HG03103 (cell line): ENCODE measurements around the gene DNAH14.
"Not testable (repeated sequence)": the region's sequence is repeated elsewhere in the genome, so short reads cannot be mapped to it uniquely, and the experiment has no call there.

Experiments used
- ATAC-seq: cut with Tn5 transposase; IDR thresholded peaks from one replicate; pipeline ENCODE4 v1.9.1; 2021; ENCODE audit warnings: low read depth; ENCODE audit not compliant: unreplicated experiment

DNAH14 gene

DNA sequence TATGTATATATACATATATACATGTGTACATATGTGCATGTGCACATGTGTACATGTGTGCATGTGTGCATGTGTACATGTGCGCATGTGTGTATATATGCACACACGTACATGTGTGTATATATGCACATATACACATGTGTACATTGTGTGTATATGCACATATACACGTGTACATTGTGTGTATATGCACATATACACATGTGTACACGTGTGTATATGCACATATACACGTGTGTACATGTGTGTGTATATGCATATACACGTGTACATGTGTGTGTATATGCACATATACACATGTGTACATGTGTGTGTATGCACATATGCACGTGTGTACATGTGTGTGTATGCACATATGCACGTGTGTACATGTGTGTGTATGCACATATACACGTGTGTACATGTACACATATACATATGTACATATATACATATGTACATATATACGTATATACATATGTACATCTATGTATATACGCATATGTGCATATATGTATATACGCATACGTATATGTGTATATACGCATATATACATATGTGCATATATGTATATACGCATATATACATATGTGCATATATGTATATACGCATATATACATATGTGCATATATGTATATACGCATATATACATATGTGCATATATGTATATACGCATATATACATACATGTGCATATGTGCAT lies 405.8 kb downstream of the DNAH14 start:
- not testable (repeated sequence) for ATAC-seq

DNA sequence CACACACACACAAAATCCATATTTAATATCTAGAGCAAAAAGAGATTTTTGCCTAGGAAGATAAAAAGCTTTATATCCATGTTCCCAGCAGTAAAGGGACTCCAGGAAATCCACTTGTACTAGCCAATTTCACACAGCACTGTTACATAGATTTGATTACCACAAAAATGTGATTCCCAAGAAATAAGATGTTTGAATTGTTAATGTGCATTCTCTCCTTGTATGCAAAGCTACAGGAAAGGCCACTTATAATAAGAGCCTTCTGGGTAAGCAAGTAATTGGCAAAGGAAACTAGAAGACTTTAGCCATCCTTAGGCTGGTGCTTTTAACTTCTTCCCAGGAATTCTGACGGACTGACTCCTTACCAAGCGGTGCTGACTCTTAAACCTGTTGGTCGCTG lies 409.1 kb downstream of the DNAH14 start:
- ATAC-seq: no peak

DNA sequence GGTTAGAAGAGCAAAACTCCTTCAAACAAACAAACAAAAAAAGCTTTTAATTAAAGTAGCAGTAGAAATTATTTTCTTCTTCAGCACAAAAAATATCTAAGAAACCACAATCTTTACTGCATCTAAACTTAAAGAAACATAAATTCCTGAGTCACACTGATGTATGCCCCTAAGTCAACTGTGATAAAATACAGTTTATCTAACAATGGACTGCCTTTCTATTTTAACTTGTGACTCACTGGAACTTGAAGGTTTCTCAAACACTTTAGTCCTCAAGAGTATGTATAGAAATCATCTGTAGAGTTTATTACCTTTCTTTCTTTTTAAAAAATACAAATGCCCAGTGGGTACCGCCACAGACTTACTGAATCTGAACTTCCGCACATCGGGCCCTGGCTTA lies 412.2 kb downstream of the DNAH14 start:
- no peak for ATAC-seq

DNA sequence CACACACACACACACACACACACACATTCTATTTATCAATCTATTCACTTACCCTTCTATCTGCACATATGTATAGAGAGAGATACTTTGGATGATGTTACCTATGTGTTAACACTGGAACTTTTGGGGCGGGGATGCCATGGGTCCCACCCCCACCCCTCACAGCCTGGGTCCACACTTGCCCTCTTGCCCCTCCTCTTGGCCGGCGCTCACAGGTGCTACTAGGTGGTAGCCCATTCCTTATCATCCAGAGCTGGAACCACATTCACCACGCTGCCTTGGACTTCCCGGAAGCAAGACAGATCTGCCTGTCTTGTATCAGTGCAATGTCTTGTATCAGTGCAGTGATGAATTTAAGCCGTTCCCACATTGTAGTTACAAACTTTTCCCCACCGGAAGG lies 413.2 kb downstream of the DNAH14 start:
- ATAC-seq: no peak

DNA sequence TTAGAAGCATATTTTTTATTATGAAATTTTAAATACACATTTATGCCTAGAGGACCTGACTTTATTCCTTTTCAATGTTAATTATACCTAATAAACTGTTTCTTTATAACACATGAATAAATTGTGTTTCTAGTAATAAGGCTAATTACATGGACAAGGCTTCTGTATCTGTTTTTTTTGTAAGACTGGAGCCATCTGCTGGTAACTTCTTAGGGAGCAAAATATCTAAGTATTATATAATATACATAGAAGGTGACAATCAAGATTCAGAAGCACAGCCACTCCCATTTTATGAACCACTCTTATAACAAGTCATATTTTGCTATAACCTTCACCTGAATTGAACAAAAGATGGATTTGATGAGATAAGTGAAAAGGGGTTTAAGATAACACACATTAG lies 414.1 kb downstream of the DNAH14 start:
- no peak for ATAC-seq

DNA sequence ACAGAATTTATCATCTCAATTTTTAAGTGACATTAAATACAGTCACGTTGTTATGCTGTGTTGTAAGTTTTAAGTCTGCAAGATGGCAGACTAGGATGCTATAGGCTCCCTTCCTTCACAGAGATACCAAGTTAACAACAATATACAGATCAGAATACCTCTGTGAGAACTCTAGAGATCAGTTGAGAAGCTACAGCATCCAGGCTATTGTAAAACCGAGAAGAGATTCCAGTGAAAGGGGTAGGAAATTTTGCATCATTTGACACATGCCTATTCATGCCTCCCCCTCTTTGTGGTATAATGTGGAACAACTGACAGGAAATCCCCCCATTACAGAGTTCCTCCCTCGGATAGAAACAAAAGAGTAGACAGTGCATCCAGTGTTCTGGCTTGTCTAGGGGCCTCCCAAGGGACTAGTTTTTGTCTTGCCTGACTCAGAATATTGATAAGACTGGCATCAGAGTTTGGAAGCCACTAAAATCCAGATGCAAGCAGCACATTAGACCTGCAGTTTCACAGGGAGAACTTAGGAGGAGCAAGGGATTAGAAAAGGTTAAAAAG lies 417.7 kb downstream of the DNAH14 start:
- ATAC-seq: no peak

DNA sequence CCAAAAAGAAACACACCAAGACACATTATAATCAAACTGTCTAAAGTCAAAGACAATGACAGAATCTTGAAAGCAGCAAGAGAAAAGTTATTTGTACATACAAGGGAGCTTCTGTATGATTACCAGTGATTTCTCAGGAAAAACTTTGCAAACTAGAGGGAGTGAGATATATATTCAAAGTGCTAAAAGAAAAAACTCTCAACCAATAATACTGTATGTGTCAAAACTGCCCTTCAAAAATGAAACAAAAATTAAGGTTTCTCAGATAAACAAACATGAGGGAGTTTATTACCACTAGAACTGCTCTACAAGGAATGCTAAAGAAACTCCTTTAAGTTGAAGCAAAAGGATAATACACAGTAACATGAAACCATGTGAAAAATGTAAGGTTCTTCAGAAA lies 418.9 kb downstream of the DNAH14 start:
- no peak for ATAC-seq

DNA sequence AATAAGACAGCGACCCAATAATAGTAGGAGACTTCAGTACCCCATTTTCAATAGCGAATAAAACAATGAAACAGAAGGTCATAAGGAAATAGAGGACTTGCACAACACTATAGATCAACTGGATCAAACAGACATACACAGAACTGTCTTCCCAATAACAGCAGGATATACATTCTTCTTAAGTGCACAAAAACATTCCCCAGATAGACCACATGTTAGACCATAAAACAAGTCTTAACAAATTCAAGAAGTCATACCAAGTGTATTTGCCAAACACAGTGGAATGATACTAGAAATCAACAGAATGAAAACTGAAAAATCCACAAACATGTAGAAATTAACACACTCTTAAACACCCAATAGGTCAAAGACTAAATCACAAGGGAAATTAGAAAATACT lies 420.4 kb downstream of the DNAH14 start:
- no peak for ATAC-seq

DNA sequence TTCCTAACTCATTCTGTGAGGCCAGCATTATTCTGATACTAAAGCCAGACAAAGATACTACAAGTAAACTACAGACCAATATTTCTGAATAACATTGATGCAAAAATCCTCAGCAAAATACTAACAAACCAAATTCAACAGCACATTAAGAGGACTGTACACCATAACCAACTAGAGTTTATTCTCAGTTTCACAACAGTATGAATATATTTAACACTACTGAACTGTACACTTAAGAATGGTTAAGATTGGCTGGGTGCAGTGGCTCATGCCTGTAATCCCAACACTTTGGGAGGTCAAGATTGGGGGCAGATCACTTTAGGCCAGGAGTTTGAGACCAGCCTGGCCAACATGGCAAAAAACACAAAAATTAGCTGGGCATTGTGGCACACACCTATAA lies 421.4 kb downstream of the DNAH14 start:
- no peak for ATAC-seq

DNA sequence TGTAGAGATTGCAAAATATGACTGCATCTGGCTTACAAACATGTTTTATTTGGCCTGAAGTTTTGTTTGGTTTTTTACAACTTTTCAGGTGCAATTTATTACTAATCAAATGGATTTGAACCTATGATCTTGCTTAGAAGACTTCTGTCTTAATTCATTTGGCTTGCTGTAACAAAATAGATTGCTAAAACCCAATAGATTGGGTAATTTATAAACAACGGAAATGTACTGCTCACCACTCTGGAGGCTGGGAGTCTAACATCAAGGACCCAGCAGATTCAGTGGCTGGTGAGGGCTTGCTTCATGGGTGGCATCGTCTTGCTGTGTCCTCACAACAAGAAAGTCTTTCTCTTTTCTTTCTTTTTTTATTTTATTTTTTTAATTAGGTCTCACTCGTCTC lies 425.4 kb downstream of the DNAH14 start:
- no peak for ATAC-seq

DNA sequence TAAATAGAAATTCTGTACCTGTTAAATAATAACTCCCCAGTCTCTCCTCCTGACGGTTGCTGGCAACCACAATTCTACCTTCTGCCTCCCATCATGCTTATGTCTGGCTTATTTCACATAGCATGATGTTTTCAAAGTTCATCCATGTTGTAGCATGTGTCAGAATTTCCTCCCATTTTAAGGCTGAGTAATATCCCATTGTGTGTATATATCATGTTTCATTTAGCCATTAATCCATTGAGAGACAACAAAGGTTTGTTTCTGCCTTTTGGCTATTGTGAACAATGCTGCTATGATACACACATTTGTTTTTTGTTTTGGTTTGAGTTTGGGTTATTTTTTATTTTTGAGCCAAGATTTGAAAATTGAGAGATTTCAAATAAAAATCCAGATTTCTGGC lies 426.4 kb downstream of the DNAH14 start:
- ATAC-seq: no peak

DNA sequence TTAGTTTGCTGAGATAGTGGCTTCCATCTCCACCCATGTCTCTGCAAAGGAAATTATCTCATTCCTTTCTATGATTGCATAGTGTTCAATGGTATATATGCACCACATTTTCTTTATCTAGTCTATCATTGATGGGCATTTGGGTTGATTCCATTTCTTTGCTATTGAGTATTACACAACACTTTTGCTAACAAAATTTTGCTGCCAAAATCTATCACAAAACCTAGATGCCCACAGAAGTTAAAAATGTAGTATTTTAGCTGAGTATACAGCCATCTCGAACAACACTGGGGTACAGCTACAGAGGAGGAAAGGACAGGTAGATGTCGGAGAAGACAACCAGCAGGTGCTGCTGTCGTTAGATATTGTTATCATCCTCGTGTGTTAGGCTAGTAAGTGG lies 430.6 kb downstream of the DNAH14 start:
- ATAC-seq: no peak

DNA sequence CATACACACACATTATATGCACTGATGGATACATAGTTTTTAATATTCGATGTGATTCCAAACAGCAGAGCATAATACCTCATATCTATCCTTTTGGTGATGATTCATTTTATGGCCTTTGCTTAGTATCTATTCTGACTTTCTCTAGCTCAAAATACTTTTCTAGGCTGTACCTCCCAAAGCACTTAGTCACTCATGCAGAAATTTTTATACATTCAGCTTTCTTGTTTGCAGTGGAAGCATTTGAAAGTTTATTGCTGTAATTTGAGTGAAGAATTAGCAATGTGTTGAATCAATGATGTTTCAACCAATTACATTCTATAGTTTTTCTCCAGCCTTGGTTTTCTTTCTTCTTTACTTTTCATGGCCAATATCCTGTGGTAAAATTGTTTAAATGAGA lies 431.7 kb downstream of the DNAH14 start:
- ATAC-seq: no peak

DNA sequence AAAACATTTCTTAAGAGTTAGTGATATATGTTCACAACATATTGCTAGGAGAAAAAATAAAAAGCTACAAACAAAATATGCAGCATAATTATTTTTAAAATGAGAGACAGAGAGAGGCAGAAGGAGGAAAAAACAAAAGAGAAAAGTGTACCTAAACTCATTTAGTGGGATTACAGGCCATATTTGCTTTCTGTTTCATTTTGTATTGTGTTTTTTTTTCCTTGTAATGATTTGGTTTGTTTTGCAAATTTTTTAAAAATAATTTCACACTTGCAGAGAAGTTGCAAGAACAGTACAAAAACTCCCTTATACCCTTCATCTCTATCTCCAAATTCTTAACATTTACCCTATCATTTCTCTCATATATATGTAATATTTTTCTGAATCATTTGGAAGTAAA lies 433.3 kb downstream of the DNAH14 start:
- no peak for ATAC-seq

DNA sequence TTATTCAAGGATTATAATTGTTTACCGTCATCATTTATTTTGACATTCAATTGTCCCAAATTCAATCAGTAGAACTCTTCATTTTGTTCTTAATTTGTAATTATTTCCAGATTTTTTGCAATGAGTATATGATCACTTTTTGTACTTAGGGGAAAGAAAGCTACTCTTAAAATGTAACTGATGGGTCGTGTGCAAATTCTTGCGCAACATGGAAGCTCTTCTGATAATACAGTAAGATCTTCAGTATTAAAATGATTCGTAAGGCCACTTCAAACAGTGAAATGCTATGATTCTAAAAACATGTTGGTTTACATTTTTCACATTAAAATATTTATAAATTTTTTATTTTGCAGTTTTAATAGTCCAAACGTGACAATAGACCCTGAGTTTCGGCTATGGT lies 435.0 kb downstream of the DNAH14 start:
- ATAC-seq: no peak

DNA sequence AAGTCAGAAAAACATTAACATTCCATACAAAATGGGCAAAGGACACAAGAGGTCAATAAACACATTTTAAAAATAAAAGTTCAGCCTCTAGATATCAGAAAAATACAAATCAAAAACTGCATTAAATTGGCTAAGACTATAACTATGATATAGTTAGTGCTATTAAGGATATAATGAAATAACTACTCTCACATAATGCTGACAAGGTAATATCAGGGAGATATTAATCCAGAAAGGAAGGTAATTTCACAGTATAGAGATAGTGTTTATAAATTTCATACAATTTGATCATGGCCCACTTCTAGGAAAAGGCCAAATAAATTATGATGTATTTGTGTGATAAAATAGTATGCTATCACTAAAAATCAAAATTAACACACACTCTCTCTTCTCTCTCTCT lies 436.5 kb downstream of the DNAH14 start:
- ATAC-seq: no peak

DNA sequence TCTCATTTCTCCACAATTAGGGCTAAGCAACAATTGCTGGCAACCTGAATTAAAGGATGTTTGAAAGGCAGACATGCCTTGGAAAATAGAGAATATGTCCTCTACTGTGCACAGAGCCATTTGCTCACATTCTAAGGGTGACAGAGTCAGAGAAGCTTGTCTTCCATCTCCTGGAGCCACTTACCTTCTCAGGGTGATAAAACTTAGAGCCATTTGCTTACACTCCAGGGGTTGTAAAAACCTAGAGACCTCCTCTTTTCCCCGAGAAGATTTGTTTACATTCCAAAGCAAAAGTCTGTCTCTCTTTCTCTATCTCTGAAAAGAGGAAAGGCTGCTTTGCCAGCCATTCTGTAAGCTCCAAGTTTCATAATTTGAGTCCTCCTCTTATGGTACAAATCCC lies 437.1 kb downstream of the DNAH14 start:
- no peak for ATAC-seq

DNA sequence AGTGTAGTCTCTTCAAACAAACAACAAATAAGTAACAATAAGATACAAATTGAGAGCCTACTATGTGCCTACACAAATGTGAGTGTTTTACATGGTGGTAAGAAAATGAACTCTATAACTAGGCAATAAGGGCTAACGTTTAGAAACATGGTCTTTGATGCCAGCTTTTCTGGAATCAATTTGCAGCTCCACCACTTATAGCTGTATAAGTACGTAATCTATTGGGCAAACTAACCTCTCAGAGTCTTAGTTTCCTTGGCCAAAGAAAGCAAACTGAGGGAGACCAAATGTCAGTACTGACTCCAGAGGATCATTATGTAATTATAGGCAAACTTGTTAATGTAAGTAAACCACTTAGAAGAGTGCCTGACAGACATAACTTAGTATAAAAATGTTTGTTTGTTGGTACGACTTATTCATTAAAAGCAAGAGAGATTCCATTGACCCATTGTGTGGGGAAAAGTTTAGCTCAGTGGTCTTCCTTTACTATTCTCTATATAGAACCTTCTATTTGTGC lies 438.6 kb downstream of the DNAH14 start:
- no peak for ATAC-seq

DNA sequence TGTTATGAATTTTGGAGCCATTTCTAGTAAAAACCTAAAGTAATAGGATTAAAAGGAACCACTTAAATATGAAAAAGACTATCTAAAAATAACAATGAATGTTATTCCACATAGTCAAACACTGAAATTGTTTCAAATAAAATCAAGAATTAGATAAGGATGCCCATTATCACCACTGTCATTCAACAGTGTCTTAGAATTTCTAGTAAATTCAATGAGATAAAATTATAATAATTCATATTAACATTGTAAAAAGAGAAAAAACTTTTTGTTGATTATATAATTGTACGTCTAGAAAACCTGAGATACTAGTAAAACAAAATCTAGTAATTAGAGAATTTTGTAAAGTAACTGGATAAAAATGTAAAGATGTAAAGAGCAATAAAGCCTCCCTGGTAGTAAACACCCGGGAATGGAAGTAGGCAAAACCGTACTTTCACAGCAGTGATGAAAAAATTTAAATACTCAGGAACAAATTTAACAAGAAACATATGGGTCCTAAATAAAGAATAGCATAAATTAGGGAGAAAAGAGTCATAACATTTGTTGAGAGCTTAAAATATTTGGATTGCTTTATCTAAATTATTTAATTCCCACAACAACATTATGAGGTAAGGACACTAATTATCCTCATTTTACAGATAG lies 442.0 kb downstream of the DNAH14 start:
- ATAC-seq: no peak

DNA sequence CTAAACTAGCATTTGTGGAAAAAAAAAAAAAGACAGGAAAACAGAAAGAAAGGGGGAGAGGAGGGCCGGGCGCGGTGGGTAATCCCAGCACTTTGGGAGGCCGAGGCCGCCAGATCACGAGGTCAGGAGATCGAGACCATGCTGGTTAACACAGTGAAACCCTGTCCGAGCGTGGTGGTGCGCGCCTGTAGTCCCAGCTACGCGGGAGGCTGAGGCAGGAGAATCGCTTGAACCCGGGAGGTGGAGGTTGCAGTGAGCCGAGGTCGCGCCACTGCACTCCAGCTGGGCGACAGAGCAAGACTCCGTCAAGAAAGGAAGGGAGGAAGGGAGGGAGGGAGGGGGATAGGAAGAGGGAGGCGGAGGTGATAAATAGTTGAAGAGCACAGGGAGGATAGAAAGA lies 443.7 kb downstream of the DNAH14 start:
- no peak for ATAC-seq

DNA sequence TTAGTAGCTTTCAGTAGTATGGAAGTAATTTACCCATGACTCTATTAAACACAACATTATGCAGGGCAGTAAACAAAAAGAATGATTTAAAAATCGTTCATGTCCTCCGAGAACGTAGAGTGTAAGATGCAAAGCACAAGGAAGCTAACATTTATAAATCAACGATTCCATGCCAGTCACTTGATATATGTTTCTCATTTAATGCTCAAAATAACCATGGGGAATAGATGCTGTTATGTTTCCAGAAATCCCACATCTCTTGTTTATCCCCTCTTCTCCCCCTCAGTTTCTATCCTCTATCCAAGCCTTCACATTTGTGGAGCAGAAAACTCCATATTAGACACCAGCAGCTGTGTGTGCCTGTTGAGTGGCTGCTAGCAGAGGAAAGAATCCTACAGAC lies 445.5 kb downstream of the DNAH14 start:
- ATAC-seq: no peak

DNA sequence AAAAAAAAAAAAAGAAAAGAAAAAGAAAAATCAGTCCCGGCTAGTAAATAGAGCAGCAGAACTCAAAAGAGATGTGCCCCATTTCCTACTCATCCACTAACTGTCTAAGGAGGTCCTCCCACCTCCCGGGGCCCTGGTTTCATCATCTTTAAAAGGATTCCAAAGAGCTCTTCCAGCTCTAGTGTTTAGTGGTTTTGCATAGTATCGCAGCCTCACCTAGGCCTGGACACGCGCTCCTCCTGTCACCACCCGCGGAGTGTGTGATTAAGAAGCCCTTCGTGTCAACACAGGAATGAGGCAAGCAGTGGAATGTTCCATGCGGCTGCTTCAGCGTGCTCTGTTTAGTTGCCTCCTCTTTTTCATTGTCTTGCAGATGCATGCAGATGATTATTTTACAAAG lies 449.4 kb downstream of the DNAH14 start:
- no peak for ATAC-seq
